Superior temporal gyrus (tissue), 1 donor: ENCODE results near the gene ARR3.
A peak's percentile ranks its signal among the peaks of the same experiment; 100 is the strongest.
"Not testable (repeated sequence)": the region's sequence is repeated elsewhere in the genome, so short reads cannot be mapped to it uniquely, and the experiment has no call there.

Experiments
- DNase-seq: peaks from one replicate; pipeline ENCODE4 v3.0.0-alpha.2; 2016; ENCODE audit errors: extremely low spot score

The ARR3 gene

DNA sequence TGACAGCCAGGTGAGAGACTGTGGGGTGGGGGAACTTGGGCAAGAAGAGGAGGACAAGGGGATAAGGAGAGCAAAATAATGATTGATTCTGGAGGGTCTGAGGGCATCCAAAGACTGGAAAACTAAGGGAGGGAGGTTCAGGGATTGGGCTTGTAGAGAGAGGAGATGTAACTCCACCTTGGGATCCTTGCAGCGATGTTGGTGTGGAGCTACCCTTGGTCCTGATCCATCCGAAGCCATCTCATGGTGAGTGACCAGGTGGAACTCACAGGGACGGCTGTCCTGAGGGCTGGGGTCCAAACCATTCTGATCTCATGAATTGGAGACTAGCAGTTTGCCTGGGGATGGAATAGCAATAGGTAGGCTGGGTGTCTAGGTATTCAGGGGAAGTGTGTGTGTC lies 12.4 kb downstream of the ARR3 start:
- no peak for DNase-seq

DNA sequence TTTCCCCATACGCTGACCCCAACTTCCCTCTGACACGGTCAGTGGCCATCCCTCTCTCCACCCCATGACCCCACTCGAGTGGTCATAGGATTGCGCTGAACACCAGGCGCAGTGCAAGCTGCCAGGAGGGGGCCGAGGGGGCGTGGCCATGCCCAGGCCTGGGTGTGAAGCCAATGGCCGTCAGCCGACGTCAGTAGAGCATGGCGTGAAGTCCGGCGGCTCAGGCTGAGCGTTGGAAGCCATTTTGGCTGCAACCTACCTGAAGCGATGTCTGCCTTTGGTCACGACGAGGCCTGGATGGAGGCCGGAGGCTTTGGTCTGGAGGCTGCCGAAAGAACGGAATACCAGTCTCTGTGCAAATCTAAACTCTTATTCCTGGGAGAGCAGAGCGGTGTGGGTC lies 13.8 kb downstream of the ARR3 start, which contains the start of gene RAB41:
Gene RAB41, plus strand, starts transcription at position 222 of the 400 bp plus-strand sequence. Its CDS starts 46 bp downstream, at position 268.
- DNase-seq: no peak

DNA sequence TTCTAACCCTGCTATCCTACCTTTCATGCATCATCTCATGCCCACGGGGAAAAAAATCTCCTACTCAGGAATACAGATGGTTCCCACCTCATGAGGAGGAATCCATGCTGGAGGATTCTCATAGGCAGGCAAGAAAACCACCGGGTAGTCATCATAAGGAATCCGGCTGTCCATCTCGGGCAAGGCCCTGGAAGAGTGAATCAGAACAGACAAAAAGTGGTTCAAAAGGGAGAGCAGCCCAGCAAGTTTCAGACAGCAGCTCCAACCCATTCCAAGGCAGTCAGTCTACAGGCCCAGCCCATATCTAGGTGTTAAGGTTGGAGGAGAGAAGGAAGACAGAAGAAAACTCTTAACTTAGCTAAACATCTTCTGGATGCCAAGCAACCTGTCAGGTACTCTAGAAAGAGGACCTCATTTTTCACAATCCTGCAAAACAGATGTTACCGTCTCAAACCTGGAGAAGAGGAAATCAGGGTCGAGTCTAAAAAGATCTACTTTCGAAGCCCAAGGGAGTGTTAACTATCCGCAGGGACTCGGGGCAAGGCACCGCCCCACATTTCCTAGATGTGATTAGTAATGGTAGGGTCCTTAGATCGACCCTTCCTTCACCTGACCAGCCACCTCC lies 21.1 kb downstream of the ARR3 start:
- peak; percentile 5 for DNase-seq

GRCh38 chrX:70289793-70290770 lies 21.9 kb downstream of the ARR3 start, which contains the start of the genes KIF4A and PDZD11:
Gene KIF4A (plus strand): TSS chrX:70290104. CDS start chrX:70290459, 355 bp downstream.
Gene PDZD11 (minus strand): TSS chrX:70289927. CDS start chrX:70289341, 586 bp downstream.
- peak; percentile 62 for DNase-seq

GRCh38 chrX:70292788-70293187 lies 24.7 kb downstream of the ARR3 start:
- DNase-seq: no peak

DNA sequence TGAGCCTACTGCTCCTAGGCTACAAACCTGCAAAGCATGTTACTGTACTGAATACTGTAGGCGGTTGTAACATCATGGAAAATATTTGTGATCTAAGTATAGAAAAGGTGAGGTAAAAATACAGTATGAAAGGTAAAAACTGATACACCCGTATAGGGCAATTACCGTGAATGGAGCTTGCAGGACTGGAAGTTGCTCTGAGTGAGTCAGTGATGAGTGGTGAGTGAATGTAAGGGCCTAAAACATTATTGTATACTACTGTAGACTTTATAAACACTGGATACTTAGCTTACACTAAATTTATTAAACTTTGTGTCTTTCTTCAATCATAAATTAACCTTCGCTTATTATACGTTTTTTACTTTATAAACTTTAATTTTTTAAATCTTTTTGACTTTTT lies 25.5 kb downstream of the ARR3 start:
- no peak for DNase-seq

- DNase-seq: no peak
These were observed 33.6 kb downstream of the ARR3 start for GRCh38 chrX:70301716-70302115.

- no peak for DNase-seq
These were observed 45.4 kb downstream of the ARR3 start for GRCh38 chrX:70313503-70313902.

- no peak for DNase-seq
These were observed 54.6 kb downstream of the ARR3 start for GRCh38 chrX:70322784-70323183.

GRCh38 chrX:70323628-70324027 lies 55.5 kb downstream of the ARR3 start:
- DNase-seq: not testable (repeated sequence)

DNA sequence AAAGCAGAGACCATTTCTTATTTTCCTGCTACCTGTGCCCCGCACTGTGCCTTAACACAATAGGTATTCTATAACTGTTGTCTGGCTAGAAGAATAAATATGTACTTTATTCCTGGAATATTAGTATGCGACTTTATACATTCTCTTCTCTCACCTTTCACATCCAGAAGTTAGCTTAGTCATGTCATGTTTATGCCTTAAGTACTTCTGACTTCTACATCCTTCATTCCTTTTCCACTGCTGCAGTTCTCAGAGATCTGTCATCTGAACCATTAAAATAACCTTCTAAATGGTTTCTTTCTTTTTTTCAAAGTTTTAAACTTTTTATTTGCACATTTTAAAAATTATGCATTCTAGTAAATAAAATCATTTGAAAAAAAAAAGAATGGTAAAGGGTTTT lies 56.2 kb downstream of the ARR3 start:
- DNase-seq: no peak

GRCh38 chrX:70331161-70331560 lies 63.0 kb downstream of the ARR3 start:
- no peak for DNase-seq
